Mesendoderm (in vitro differentiated cells): ENCODE data around the gene SETD7.

Experiments used
- DNase-seq: peaks from one replicate; pipeline ENCODE4 v3.0.0; 2013
- H2AK5ac ChIP-seq: 2 replicates; pipeline ENCODE4 v1.6.1; 2013; ENCODE audit warnings: low read length, inconsistent platforms
- H2BK120ac ChIP-seq: 2 replicates; pipeline ENCODE4 v1.6.1; 2013; ENCODE audit warnings: low read depth, mild to moderate bottlenecking, low read length, moderate library complexity, mixed read lengths
- H2BK15ac ChIP-seq: replicated peaks from 2 replicates; pipeline ENCODE4 v1.6.1; 2013; ENCODE audit warnings: low read depth, mild to moderate bottlenecking, moderate library complexity
- H2BK5ac ChIP-seq: 2 replicates; pipeline ENCODE4 v1.6.1; 2013; ENCODE audit warnings: low read length, inconsistent platforms
- H3K18ac ChIP-seq: 2 replicates; pipeline ENCODE4 v1.6.1; 2013; ENCODE audit warnings: mild to moderate bottlenecking, low read length, mixed read lengths
- H3K23ac ChIP-seq: one replicate; pipeline ENCODE4 v1.6.1; 2013; ENCODE audit warnings: low read length
- H3K27ac ChIP-seq: 2 replicates; pipeline ENCODE4 v1.5.1; 2013; ENCODE audit warnings: low read depth, mild to moderate bottlenecking, inconsistent platforms, low read length, moderate library complexity
- H3K27me3 ChIP-seq: 2 replicates; pipeline ENCODE4 v1.6.1; 2013; ENCODE audit warnings: low read length, control low read depth, mild to moderate bottlenecking, inconsistent platforms; ENCODE audit not compliant: insufficient read depth, poor library complexity
- H3K36me3 ChIP-seq: 2 replicates; pipeline ENCODE4 v1.6.1; 2013; ENCODE audit warnings: low read length, inconsistent platforms; ENCODE audit not compliant: control insufficient read depth, insufficient read depth
- H3K4ac ChIP-seq: one replicate; pipeline ENCODE4 v1.6.1; 2013; ENCODE audit warnings: low read depth, mild to moderate bottlenecking, low read length, moderate library complexity
- H3K4me1 ChIP-seq: 2 replicates; pipeline ENCODE4 v1.6.1; 2013; ENCODE audit warnings: low read depth, low read length, inconsistent platforms; ENCODE audit not compliant: control insufficient read depth
- H3K4me2 ChIP-seq: 2 replicates; pipeline ENCODE4 v1.6.1; 2013; ENCODE audit warnings: low read length
- H3K4me3 ChIP-seq: 2 replicates; pipeline ENCODE4 v1.5.1; 2013; ENCODE audit warnings: mild to moderate bottlenecking, low read length
- H3K56ac ChIP-seq: one replicate; pipeline ENCODE4 v1.6.1; 2013; ENCODE audit warnings: low read length
- H3K79me1 ChIP-seq: 2 replicates; pipeline ENCODE4 v1.6.1; 2013; ENCODE audit warnings: low read length, inconsistent platforms
- H3K79me2 ChIP-seq: 2 replicates; pipeline ENCODE4 v1.6.1; 2013; ENCODE audit warnings: mild to moderate bottlenecking, low read length; ENCODE audit not compliant: control insufficient read depth, insufficient read depth
- H3K9ac ChIP-seq: 2 replicates; pipeline ENCODE4 v1.6.1; 2013; ENCODE audit warnings: low read length, inconsistent platforms
- H4K5ac ChIP-seq: one replicate; pipeline ENCODE4 v1.6.1; 2013; ENCODE audit warnings: low read length
- H4K8ac ChIP-seq: one replicate; pipeline ENCODE4 v1.6.1; 2013; ENCODE audit warnings: low read depth, mild to moderate bottlenecking, control low read depth, low read length, moderate library complexity
- WGBS: extraction: QIAGEN DNeasy Blood & Tissue Kit; methylation state at CpG from one replicate; pipeline ENCODE4 v1.1.7; 2013; ENCODE audit warnings: low lambda C conversion rate, missing lambda C conversion rate; ENCODE audit not compliant: insufficient coverage; ENCODE audit errors: extremely low coverage; 5-methylcytosine and 5-hydroxymethylcytosine counted together

Gene SETD7

DNA sequence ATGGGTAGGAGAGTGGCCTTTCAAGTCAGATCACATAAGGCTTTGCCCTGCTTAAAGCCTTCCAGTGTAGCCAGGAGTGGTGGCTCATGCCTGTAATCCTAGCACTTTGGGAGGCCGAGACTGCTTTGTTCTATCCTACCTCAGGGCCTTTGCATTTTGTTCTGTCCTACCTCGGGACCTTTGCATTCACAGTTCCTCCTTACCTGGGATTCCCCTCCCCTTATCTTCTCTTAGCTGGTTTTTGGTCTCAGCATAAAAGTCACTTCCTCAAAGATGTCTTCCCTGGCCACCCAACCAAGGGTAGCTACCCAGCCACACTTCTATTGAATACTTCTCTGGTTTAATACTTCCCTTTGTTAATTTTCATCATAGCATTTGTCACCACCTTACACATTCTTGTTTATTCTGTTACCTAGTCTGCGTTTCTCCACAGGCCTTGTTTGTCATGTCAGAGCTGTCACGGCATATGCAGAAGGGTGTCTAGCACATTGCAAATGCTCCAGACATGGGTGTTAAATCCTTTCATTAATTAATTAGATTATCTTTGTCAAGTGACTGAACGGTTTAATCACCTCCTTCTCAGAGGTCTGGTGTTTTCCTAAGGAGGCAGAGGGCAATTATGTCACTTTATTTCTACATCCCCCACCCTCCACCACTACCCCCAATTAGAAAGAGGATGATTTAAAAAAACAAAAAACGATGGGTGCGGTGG, 11.3 kb upstream of the SETD7 start:
- Histone ChIP-seq H3K27me3 (no peaks in the 10 kb centered on the region), H3K9ac (no peak overlapping the region)
- no CpG with 5 or more reads among the region's 7 CpGs for WGBS

DNA sequence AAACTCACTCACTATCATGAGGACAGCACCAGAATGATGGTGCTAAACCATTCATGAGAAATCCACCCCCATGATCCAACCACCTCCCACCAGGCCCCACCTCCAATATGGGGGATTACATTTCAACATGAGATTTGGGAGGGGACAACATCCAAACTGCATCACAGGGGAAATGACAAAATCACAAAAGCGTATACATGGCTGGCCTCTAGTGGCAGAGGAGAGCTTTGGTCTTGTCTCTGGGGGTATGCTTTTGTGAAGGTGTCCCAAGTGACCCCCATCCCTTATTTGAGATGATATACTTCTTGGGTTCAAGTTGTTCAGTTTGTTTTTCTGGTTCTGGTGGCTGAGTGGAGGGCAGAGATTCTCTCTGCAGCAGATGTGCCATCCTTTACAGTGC, 8.5 kb upstream of the SETD7 start:
- no peak overlapping the region for H3K4ac ChIP-seq
- no peak overlapping the region for H3K4me2 ChIP-seq
- no peak overlapping the region for H2AK5ac ChIP-seq
- H3K9ac ChIP-seq, result no peak overlapping the region
- no peaks in the 10 kb centered on the region for H3K79me2 ChIP-seq
- H3K36me3 ChIP-seq, result no peaks in the 10 kb centered on the region
- H2BK120ac ChIP-seq, result no peak overlapping the region
- H3K4me1 ChIP-seq, result peaks cover 2% of the 10 kb centered on the region
- H3K4me3 ChIP-seq, result no peak overlapping the region
- DNase-seq, result peak; percentile 57
- WGBS, result no CpG with 5 or more reads among the region's 1 CpG
- no peak overlapping the region for H4K8ac ChIP-seq
- H2BK5ac ChIP-seq, result no peak overlapping the region
- H4K5ac ChIP-seq, result no peak overlapping the region
- no peak overlapping the region for H3K23ac ChIP-seq
- H3K18ac ChIP-seq, result no peak overlapping the region
- no peak overlapping the region for H3K27ac ChIP-seq
- no peaks in the 10 kb centered on the region for H3K79me1 ChIP-seq
- H2BK15ac ChIP-seq, result no peak overlapping the region
- no peaks in the 10 kb centered on the region for H3K27me3 ChIP-seq
- no peak overlapping the region for H3K56ac ChIP-seq

More for the DNA sequence above, 11.3 kb upstream of the SETD7 start:
- Histone ChIP-seq H3K4me2 (no peak overlapping the region), H3K56ac (no peak overlapping the region), H4K8ac (no peak overlapping the region), H3K36me3 (no peaks in the 10 kb centered on the region), H3K18ac (no peak overlapping the region), H3K4me1 (no peaks in the 10 kb centered on the region), H3K4me3 (no peak overlapping the region), H3K23ac (no peak overlapping the region), H2BK120ac (no peak overlapping the region), H3K27ac (no peak overlapping the region), H2BK5ac (no peak overlapping the region), H2AK5ac (no peak overlapping the region), H3K79me1 (no peaks in the 10 kb centered on the region), H3K79me2 (no peaks in the 10 kb centered on the region), H2BK15ac (no peak overlapping the region), H4K5ac (no peak overlapping the region), H3K4ac (no peak overlapping the region)
- no peak for DNase-seq

DNA sequence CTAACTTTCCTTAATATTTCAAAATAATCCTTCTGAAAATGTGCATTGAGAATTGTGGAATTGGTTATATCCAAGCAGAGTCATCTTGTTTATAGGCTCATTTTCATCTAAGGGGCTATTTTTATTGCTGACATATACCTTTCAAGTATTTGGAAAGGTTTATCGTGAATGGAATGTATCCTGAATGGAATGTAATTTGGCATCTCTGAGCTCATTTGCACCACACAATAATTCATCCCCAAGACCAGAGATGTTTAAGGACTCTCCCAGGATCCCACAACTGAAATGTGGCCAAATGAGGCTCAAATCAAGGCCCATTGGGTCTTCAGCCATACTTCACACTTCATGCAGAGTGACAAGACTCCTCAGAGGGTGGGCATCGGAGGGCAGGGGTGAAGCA, 7.5 kb upstream of the SETD7 start:
- no peak overlapping the region for H2BK5ac ChIP-seq

DNA sequence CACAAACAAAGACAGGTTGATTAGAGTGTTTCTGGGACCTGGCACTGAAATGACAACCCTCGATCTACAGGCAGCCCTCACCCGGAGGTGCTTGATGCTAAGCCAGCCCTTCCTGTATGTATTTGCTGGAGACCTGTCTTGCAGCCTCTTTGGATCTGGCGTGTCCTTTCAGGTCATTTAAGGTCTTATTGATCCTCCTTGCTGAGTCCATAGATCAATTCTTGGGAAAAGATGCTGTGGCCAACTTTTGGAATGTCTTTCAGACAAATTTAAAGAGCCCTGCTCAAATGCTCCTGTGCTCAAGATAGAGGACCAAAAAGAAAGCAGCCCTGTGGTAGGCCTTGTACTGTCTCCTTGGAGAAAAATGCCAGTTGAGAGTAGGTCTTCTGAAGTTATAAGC, 6.8 kb upstream of the SETD7 start:
- no peak overlapping the region for H2BK15ac ChIP-seq
- H3K79me2 ChIP-seq, result no peaks in the 10 kb centered on the region
- no peak overlapping the region for H3K18ac ChIP-seq
- H3K4me3 ChIP-seq, result no peak overlapping the region
- H3K27me3 ChIP-seq, result peaks cover 8% of the 10 kb centered on the region
- no peaks in the 10 kb centered on the region for H3K79me1 ChIP-seq
- no peak overlapping the region for H2BK5ac ChIP-seq
- no peak overlapping the region for H4K8ac ChIP-seq
- no peak overlapping the region for H3K56ac ChIP-seq
- H3K9ac ChIP-seq, result no peak overlapping the region
- no CpG with 5 or more reads among the region's 3 CpGs for WGBS
- no peak overlapping the region for H2BK120ac ChIP-seq
- peaks cover 2% of the 10 kb centered on the region for H3K4me1 ChIP-seq
- H3K4me2 ChIP-seq, result no peak overlapping the region
- no peak overlapping the region for H4K5ac ChIP-seq
- H3K36me3 ChIP-seq, result no peaks in the 10 kb centered on the region
- H2AK5ac ChIP-seq, result no peak overlapping the region
- DNase-seq, result no peak
- no peak overlapping the region for H3K4ac ChIP-seq
- no peak overlapping the region for H3K23ac ChIP-seq
- no peak overlapping the region for H3K27ac ChIP-seq

More for the DNA sequence above, 7.5 kb upstream of the SETD7 start:
- Histone ChIP-seq H2BK120ac (no peak overlapping the region), H3K79me2 (no peaks in the 10 kb centered on the region), H2AK5ac (no peak overlapping the region), H3K4me2 (no peak overlapping the region), H4K8ac (no peak overlapping the region), H3K36me3 (no peaks in the 10 kb centered on the region), H3K27me3 (peaks cover 3% of the 10 kb centered on the region), H3K4ac (no peak overlapping the region), H3K4me3 (no peak overlapping the region), H3K27ac (no peak overlapping the region), H4K5ac (no peak overlapping the region), H3K56ac (no peak overlapping the region), H3K79me1 (no peaks in the 10 kb centered on the region), H3K23ac (no peak overlapping the region), H2BK15ac (no peak overlapping the region), H3K18ac (no peak overlapping the region), H3K9ac (no peak overlapping the region), H3K4me1 (peaks cover 2% of the 10 kb centered on the region)
- no peak for DNase-seq
- no CpG with 5 or more reads among the region's 2 CpGs for WGBS

DNA sequence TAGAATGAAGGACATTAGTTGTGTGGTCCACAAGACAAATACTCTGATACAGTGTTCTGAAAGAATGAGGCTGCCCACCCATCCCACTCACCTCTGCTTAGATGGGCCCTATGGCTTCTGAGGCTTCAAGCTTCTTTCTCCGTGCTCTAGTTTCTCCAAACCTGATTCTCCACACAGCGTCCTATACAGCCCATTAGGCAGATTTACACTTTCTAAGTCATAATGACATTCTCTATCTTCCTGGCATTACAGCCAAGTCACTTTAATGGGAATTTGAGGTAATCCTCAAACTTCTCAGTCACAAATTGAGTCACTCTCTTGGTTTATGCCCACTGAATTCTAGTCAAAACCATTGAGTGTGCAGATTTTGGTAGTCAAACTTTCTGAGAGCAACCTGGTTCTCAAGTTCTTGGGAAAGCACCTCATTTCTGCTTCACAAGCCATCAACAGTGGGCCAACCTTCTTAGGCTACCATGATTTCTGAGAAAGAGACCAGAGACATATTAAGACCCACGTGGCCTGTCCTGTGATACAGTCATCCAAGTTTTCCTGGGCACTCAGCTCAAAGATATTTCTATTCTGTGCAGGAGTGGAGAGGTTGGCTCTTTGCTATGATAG, 6.2 kb upstream of the SETD7 start:
- Histone ChIP-seq H3K4me3 (no peak overlapping the region), H3K4ac (no peak overlapping the region), H2BK5ac (no peak overlapping the region), H4K8ac (no peak overlapping the region), H2BK120ac (no peak overlapping the region), H3K9ac (no peak overlapping the region), H2AK5ac (no peak overlapping the region), H4K5ac (no peak overlapping the region), H3K36me3 (no peaks in the 10 kb centered on the region), H3K56ac (no peak overlapping the region), H2BK15ac (no peak overlapping the region), H3K27me3 (peaks cover 9% of the 10 kb centered on the region), H3K27ac (no peak overlapping the region), H3K79me2 (no peaks in the 10 kb centered on the region), H3K79me1 (no peaks in the 10 kb centered on the region), H3K4me1 (peaks cover 5% of the 10 kb centered on the region), H3K4me2 (no peak overlapping the region), H3K18ac (no peak overlapping the region), H3K23ac (no peak overlapping the region)
- no peak for DNase-seq
- no CpG with 5 or more reads among the region's 3 CpGs for WGBS
